Measurements from ENCODE around the gene PLVAP.

PLVAP gene

DNA sequence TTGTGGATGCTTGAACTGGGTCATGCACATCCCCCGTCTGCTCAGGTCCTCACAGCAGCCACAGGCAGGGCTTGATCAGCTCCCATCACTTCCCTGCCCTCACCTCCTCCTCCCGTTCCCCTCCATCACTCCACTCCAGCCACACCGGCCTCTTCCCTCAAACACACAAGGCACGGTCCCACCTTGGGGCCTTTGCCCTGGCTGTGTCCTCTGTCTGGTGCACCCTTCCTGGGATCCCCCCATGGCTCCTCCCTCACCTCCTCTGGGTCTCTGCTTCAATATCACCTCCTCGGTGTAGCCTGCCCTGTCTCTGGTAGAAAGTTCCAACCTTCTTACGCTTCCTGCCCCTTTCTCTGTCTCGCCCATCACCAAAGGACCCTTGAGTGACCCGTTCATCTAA, 23.8 kb downstream of the PLVAP start:
- DNase-seq: no peak

DNA sequence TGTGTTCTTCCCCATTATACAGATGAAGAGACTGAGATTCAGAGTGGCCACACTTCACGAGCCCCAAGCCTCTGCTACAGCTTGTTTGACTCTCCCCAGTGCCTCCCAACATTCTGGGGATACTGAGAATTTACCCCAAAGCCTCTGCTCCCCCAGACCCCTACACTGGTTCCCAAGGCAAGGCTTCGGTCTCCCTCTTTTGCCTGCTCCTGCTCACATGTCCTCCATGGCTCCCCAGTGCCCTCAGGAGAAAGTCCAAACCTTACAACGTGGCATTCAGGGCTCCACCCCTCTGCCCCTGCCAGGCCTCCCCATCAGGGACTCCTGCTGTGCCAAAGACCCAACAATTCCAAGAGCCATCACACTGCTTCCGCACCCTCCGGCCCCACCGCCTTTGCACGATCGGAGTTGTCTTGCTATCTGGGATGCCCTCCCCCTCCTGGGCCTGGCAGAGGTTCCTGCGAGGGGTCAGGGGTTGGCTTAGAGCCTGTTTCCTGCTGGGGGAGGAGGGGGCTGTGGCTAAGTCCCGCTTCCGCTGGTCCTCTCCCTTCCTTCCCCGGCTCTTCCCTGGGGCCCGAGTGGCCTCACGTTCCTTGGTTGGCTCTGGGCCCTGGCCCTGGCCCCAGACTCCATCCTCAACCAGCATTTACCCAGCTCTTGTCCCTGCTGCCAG, 24.4 kb downstream of the PLVAP start:
- no peak for DNase-seq

DNA sequence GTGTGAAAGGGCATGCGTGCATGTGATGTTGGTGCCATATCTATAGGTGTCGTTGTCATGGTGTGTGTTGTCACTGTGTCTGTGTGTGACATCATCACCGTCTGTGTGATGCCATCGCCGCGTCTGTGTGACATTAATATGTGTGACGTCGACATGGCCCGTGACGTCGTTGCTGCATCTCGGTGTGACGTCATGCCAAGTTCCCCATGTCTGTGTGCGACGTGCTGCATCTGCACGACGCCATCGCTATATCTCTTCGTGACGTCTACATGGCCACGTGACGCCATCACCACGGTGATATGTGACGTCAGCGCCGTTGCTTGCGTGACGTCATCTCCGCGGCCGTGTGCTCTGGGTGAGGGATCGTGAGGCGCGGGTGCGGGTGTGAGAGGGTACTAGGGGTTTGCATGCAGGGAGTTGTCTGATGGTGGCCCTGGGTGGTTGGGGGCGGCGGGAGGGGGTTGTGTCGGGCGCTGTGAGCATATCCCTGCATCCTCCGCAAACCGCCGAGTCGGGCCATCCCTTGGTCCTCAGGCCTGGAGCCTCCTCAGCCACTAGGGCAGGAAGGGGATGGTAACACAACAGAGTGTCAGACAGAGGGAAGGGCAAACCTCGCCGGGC, 25.2 kb downstream of the PLVAP start:
- no peak for DNase-seq

DNA sequence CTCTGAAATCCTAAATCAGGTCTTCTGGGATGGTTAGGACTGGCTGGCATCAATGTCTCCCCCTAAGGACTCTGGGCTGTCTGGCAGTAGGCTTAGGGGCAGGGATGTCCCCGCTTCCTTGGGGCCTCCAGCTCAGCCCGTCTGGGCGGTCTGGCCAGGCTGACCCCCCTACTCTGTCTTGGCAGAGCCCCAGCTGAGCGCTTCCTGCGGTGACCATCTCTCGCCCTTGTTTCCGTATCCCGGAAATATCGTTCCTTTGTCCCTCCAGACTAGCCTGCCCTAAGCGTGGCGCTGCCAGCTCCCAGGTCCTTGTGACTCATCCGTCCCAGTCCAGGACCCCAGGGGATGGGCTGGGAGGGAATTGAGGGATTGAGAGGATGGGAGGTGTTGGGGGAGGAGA, 28.4 kb downstream of the PLVAP start:
- DNase-seq: no peak

DNA sequence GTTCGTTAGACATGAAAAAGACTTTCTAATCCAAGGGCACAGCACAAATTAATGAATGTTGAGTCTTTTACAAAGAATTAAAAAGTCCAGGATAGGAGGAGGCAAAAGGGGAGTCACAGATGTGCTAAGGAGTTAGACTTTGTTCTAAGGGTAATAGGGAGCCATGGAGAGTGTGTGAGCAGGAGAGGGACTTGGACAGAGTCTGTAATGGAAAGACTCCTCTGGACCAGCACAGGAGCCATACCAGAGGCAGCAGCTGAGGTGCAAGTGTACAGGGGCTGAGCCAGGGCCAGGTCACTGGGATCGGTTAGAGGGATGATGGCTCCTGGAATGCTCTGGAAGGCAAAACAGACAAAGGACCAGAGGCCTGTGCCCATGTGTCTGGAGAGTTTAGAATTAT, 29.3 kb downstream of the PLVAP start:
- no peak for DNase-seq

DNA sequence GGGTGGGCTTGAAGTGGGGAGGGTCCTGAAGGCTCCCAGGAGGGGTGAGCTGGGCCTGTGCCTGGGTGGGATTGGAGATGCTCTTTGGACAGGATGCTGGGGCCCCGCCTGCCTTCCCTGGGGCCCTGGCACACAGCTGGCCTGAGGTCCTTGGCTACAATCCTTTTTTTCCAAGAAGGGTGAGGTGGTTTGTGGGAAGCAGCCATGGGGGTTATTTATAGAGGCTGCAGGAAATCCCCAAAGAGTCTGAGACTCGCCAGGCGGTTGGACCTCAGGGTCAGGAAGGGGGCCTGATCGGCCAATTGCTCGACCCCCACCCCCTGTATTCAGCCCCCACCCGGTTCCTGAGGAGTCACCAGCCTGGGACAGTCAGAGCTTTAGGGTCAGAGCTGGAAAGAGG, 29.8 kb downstream of the PLVAP start:
- DNase-seq: no peak

DNA sequence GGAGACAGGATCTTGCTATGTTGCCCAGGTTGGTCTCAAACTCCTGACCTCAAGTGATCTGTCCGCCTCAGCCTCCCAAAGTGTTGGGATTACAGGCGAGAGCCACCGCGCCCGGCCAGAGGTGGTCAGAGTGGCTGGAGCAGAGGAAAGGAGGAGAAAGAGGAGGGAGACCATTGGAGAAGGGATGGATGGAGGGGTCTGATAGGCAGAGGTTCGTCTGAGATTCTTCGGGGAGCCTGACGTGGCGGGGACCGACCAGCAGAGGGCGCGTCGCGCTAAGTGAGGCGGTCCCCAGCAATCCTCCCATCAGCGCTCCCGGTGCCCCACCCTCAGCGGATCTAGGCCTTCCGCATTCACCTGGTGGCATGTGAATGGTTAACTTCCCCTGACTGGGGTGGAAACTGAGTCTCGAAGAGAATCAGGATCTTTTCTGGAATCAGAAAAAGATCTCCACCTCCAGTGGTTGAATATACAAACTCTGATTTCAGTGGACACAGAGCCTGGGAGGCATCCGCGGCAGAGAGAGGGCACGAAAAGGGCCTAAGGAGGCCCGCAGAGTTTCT, 31.0 kb downstream of the PLVAP start:
- peak; percentile 19 for DNase-seq

DNA sequence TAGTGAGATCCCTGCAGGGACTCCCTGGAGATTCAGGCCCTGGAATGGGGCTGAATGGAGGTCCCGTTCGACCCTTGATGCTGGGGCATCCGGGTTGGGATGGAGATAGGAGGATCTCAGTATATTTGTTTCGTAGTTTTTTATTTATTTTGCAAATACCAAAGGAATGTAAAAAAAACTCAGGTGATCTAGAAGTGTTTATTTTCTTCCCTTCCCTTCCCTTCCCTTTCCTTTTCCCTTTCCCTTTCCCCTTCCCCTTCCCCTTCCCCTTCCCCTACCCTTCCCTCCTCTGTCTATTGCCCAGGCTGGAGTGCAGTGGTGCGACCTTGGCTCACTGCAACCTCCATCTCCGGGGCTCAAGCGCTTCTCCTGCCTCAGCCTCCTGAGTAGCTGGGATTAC, 35.3 kb downstream of the PLVAP start:
- DNase-seq: no peak

DNA sequence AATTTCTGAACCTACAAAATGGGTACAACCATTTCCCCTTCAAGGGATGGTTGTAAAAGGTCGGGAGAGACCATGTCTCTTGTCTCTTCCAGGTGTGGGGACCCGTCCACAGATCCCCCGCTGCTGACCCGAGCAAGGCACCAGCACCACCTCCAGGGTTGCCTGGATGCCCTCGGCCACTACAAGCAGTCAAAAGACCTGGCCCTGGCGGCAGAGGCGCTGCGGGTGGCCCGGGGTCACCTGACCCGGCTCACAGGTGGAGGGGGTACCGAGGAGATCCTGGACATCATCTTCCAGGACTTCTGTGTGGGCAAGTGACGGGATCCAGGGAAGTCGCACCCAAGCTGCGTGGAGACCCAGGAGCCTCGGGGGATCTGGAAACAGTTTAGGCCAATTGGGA, 35.8 kb downstream of the PLVAP start:
- DNase-seq: no peak

DNA sequence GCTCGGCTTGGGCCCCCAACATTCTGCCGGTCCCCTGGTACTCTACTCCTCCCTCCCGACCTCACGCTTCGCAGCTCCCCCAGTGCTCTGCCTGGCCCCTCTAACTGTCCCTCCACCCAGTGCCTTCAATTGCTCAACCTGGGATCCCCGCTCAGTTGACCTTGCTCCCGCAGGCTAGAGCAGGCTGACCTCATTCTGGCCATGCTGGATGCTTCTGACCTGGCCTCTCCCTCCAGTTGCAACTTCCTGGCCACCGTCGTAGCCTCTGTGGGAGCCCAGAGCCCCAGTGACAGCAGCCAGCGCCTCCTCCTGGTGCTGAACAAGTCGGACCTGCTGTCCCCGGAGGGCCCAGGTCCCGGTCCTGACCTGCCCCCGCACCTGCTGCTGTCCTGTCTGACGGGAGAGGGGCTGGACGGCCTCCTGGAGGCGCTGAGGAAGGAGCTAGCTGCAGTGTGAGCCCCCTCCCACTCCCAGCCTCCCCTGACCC, 36.2 kb downstream of the PLVAP start:
- DNase-seq: no peak

DNA sequence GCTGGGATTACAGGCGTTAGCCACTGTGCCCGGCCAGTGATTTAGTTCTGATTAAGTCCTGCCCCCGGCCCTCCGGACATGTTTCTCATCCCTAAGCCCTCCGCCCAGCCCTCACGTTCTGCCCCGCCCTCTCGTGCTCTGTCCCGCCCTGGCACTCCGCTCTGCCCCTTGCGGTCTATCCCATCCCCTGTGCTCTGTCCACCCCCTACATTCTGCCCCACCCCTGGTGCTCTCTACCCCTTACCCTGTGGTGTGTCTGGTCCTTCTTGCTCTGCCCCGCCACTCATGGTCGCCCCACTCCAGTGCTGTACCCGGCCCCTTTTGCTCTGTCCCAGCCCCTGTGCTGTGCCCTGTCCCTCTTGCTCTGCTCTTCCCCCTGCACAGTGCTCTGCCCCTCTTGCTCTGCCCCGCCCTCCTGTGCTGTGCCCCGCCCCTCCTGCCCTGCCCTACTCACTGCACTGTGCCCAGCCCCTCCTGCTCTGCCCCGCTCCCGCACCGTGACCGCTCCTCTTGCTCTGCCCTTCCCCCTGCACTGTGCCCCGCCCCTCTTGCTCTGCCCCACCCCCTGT, 36.8 kb downstream of the PLVAP start:
- no peak for DNase-seq

DNA sequence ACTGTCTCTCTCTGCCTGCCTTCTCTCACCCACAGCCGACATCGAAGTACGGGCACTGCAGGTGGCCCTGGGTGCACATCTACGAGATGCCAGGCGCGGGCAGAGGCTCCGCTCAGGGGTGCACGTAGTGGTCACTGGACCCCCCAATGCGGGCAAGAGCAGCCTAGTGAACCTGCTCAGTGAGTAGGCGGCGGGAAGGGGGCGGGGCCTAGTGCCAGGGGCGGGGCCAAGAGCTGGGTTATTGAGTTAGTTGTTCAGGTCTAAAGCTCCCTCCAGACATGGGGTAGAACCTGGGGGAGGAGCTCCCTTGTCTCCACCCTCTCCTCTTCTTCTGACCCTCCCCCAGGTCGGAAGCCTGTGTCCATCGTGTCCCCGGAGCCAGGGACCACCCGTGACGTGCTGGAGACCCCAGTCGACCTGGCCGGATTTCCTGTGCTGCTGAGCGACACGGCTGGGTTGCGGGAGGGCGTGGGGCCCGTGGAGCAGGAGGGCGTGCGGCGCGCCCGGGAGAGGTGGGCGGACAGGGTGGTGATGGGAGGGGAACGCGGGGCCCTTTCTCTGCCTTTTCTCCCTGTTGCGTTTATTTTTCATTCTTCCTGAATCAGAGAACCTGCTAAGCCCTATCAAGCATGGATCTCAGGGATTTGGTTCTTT, 37.9 kb downstream of the PLVAP start:
- DNase-seq: no peak

DNA sequence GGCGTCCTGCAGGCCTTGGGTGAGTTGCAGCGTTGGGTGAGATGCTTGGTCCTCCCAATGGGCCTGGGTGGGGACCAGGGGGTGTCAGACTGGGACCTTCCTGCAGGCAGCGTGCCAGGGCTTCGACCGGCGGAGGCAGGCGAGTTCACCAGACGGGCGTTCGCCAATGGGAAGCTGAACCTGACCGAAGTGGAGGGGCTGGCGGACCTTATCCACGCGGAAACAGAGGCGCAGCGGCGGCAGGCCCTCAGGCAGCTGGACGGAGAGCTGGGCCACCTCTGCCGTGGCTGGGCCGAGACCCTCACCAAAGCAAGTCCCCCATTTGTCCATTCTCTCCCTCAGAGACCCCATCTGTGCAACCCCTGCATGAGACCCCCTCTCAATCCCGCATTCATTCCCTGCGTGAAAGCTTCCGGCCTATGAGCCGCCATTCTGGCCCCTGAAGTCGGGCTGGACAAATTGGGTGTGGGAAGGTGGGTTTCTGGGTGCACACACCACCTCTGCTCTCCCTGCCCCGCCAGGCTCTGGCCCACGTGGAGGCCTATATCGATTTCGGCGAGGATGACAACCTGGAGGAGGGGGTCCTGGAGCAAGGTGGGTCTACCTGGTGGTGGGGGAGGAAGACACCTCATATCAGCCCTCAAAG, 38.6 kb downstream of the PLVAP start:
- DNase-seq: no peak

DNA sequence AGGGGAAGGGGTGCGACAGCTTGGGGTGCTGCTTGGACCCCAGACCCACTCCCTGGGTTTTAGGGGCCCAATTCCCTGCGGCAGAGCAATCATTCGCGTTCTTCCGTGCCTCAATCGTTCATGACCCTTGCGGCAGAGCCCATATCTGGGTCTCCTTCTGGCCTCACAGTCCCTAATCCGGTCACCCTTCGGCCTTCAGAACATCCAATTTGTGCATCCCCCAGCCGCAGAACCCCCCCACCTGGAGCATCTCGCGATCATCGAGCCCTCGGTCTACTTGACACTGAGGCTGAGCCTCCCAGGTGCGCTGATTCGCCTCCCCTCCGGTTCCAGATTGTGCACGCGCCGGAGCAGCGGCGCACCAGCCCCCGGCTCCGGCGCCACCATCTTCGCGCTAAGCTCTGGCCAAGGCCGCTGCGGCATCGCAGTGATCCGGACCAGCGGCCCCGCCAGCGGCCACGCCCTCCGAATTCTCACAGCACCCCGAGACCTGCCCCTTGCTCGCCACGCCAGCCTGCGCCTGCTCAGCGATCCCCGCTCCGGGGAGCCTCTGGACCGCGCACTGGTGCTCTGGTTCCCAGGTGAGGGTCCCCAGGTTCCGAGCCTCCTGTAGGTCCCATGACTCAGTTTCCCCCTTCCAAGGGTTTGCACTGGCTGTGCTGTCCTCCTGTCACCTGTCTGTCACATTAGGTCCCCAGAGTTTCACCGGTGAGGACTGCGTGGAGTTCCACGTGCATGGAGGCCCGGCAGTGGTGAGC, 39.3 kb downstream of the PLVAP start:
- DNase-seq: no peak

DNA sequence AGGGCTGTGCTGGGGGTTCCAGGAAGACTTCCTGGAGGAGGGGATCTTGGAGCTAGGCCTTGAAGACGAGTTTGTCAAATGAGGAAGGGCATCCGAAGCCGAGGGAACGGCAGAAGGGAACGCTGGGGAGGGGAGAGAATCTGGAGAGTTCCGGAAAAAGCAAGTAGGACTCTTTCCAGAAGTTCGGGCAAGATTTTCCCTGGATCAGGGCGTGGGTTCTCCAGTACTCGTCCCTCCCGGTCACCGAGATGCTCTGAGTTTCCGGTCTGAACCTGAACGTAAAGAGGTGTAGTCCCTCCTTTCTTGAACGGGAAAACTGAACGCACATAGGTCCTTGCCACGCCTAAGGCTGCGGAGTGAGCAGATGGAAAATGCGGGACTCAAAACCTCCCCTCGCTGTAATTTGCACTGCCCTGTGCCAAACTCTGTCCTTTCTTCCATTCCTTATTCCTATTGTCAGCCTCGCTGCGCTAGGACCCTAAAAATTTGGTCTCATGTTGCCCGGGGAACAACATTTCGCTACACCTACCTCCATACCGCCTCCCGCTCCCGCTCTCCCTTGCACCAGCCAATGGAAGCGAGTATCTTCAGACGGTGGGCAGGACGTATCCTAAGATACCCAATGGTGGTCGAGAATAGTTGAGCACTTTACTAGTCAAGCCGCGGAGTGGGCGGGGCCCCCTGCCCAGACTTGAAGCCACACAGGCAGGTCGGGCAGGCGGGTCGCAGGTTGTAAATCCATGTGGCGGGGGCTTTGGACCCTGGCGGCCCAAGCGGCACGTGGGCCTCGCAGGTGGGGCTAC, 40.1 kb downstream of the PLVAP start, which contains the start of gene GTPBP3:
TSS of gene GTPBP3 (plus strand) at position 682 of the 803 bp plus-strand sequence. CDS start at position 741, 59 bp downstream.
- peak; percentile 97 for DNase-seq

DNA sequence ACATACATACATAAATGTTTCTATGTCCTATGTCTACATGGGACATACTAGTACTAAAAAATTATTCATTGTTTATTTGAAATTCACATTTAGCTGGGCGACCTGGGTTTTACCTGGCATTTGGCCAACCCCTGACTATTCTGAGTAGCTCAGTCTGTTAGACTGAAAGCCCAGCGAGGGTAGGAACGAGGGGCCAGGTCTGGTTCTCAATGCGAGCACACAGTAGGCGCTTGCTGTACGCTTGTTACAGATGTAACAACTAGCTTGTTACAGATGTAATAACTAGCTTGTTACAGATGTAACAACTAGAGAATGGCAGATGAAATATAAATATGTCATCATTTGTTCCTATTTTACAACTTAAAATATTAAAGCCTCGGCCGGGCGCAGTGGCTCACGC, 41.6 kb downstream of the PLVAP start:
- no peak for DNase-seq

DNA sequence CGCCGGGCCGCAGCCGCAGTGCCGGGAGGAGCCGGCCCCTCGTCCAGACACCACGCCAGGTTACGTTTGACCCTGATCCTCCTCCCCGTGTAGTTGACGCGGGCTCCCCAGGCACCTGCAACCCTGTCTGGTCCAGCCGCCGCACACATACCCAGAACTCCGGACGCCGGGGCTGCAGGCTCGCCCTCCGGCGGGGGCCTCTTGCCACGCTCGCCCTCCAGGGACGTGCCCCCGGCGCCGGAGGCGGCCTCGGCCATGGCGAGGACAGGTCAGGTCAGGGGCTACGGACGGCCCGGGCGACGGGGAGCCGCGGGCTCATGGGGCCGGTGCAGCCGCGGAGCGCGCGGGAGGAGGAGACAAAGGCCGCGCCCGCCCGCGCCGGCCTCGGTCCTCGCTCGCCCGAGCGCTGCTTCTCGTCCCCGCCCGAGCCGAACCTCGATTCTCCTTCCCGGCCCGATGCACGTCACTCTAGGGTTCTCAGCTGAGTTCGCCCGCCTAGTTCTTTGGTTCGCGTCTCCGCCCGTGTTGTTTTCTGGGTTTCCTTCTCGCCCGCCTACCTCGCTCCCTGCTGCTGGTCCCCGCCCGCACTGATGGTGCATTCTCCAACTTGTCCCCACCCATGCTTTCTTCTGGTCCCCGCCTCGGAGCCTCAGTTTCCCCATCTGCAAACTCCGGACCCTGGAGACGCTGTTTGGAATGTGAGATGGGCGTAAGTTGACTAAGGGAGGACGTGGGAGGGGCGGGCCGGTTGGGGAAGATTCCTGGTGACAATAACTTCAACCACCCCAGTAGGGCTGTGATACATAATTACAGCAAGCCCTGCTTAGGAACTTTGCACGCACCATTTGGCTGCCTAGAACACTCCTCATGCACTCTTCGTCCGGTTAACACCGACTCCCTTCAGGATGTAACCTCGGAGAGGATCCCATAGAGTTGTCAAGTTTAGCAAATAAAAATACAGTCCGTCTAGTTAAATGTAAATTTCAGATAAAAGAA, 42.4 kb downstream of the PLVAP start, which contains the start of gene ANO8:
TSS of gene ANO8 (minus strand) at position 442 of the 996 bp plus-strand sequence. CDS start at position 257, 185 bp downstream.
- peak; percentile 91 for DNase-seq

DNA sequence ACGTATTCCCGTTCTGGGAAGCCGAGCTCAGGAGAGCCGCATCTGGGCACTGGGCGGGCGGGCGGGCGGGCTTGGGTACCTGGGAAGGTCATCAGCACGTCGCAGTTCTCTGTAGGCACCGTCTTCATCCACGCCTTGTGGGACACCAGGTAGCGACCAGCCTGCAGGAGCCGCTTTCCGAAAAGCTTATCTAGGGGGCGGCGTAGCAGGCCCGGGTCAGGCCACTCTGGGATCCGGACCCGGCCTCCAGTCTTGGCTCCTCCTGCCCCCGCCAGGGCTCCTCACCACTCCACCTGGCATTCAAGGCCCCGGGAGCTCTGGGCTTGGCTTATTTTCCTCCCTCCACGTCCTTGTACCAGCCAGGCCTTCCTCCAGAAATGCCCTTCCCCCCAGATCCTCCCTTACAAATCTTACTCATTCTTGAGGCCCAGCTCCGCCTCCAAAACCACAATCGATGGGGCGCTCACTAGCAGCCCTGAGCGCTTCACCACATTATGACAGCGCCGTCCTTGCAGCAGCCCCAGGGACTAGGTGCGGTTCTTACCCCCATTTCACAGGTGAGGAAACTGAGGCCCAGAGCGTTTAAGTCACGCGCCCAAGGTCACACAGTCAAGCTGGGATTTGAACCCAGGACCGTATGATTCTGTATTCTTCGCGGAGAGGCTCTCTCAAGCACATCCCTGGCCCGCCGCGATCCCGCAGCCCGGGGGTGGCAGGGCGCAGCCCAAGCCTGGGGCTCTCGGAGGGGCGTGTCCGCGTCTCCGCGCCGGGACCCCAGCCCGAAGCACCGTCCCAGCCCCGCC, 43.3 kb downstream of the PLVAP start:
- no peak for DNase-seq

Data from NCI-H1694 (cell line).